HG03520 (cell line): ENCODE measurements around the gene CCL23.
"Not testable (repeated sequence)": the region's sequence is repeated elsewhere in the genome, so short reads cannot be mapped to it uniquely, and the experiment has no call there.

ENCODE experiments used
- ATAC-seq: cut with Tn5 transposase; IDR thresholded peaks from one replicate; pipeline ENCODE4 v1.9.1; 2021; ENCODE audit warnings: mild to moderate bottlenecking, moderate library complexity; ENCODE audit not compliant: unreplicated experiment

The CCL23 gene

DNA sequence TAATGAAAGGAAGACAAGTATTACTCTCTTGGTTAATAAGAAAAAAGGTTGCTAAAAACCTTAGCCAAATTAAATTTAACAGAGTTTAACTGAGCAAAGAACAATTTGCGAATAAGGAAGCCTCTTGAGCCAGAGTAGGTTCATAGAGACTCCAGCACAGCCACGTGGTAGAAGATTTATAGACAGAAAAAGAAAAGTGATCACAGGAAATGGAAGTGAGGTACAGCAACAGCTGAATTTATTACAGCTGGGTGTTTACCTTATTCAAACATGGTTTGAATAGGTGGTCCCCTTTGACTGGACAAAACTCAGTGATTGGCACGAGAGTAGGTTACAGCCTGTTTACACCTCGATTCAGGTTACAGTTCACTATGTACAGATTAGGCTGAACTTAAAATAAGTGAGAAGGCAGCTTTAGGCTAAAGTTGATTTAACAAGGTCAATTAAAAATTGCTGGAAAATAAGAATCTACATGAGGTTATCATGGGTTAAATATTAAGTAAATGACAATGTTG, 13.1 kb downstream of the CCL23 start:
- no peak for ATAC-seq

DNA sequence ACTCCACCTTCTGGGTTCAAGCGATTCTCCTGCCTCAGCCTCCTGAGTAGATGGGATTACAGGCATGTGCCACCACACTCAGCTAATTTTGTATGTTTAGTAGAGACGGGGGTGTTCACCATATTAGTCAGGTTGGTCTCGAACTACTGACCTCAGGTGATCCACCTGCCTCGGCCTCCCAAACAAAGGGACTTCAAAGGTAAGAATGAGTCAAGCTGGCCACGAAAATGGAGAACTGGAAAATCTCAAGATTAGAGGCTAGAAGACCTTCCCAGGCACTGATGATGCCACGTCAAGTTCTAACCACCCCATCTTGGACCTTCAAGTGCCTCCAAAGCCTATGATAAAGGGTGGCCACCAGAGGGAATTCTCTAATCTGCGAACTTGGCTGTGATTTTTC, 15.1 kb downstream of the CCL23 start:
- ATAC-seq: no peak

DNA sequence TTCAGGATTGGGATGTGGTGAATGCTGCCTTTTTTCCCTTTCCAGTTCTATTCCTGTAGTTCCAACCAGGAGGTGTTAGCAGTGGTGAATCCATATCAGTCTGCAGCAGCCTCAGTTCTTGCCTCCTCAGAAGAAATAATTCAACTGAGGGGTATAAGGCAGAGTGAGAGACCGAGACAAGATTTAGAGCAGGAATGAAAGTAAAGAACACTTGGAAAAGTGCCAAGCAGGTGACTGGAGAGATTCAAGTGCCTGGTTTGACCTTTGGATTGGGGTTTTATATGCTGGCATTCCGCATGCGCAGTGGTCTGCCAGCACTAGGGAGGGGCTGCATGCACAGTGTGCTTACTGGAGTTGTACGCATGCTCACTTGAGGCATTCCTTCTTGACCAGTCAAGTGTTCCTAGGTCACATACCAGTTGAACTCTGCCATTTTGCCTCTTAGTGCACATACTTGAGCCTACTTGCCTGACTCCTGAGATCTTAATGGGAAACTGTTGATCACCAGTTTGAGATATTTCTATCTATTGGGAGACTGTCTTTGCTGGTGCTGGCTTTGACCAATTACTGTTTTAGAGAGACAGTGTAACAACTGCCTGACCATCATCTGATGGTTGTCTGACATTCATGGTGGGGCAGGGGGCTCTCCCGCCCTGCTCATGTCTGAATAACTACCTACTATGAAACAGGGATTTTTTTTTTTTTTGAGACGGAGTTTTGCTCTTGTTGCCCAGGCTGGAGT, 15.7 kb downstream of the CCL23 start:
- ATAC-seq: no peak

DNA sequence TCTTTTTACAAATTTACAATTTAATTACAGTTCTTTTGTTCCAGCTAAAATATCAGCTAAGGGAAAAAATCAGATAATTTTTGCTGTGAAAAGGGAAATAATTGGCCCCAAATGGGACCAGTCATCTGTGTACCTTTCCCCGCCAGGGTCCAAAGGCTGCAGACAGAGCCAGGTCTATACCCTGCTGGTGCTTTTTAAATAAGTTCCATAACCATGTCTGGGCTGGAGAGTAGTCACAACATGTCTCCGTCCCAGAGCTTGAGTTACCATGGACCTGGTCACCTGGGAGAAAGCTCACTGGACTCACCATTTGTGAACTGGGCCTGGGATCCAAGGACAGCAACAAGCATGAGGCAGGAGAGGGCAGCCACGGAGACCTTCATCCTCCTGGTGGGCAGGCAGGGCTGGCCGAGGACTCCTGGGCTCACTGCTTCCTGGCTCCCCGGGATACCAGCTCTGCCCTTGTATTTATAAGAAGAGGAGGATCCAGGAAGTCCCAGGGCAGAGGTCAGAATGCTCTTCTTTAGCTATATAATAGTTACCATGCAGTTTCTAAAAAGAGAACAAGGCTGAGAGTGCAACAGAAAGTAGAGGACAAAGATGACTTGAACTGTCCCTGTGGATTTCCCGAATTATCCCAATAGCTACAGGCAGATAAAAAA, 16.5 kb downstream of the CCL23 start, which contains the start of gene CCL15:
TSS of gene CCL15 (minus strand) at position 444 of the 662 bp plus-strand sequence. CDS start at position 383, 61 bp downstream.
- no peak for ATAC-seq

DNA sequence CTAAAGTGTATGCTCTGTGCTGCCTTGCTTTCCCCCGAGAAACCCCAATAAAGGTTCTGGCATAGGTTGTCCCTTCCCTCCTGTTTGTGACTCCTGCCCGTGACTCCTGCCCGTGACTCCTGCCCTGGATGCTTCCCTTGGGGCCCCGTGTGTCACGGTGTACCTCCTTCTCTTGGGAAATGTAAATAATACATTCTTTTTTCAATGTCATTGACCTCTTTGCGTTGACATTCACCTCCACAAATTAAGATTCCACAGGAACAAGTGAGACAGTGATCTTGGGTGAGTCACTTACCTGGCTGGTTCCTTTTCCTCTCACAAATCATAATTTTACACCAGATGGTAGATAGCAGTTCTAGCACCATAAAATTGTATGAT, 17.1 kb downstream of the CCL23 start:
- no peak for ATAC-seq

DNA sequence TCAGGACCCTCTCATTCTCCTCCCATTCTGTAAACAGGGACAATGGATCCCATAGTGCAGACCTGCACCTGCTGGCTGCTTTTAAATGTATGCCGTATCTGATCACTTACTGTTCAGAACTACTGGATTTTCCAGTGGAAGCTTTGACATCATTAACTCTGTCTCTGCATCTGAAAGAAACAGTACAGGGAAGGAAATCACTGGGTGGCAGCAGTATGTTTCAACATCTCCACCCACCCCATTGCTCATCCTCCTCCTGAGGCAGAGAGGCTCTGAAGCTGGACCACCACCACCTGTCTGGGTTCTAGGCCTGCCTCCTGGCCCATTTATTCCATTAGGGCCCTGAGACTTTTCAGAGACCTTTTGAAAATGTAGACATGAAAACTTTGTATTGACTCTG, 19.0 kb downstream of the CCL23 start:
- ATAC-seq: no peak

DNA sequence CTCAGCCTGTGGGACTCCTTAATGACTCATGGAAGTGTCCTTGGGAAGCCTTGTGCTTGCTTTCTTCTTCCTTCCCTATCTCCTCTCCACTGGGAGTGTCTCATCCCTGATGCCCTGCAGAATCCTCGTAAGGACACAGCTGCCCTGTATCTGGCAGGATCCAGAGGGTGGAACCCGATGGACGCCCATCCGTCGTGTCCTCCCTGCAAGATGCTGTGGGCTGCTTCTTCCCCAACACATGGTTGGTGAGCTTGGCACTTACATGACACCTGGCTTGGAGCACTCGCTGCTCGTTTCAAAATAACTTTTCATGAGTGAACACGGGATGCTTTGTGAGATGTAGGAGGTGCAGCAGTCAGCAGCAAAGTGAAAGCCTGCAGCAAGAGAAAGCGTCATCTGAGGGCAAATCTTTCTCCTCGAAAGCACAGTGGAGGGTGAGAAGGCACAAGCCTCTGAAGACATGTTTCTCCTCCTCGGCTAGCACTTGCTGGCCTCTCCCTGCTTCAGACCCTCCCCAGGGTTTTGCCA, 19.7 kb downstream of the CCL23 start:
- ATAC-seq: no peak

DNA sequence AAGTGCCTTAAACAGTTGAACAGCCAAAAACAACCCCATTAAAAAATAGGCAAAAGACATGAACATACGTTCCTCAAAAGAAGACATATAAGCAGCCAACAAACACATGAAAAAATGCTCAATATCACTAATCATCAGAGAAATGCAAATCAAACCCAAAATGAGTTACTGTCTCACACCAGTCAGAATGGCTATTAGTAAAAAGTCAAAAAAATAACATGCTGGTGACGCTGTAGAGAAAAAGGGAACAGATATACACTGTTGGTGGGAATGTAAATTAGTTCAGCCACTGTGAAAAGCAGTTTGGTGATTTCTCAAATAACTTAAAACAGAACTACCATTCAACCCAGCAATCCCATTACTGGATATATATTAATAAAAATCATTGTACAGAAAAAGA, 22.4 kb downstream of the CCL23 start:
- ATAC-seq: not testable (repeated sequence)

DNA sequence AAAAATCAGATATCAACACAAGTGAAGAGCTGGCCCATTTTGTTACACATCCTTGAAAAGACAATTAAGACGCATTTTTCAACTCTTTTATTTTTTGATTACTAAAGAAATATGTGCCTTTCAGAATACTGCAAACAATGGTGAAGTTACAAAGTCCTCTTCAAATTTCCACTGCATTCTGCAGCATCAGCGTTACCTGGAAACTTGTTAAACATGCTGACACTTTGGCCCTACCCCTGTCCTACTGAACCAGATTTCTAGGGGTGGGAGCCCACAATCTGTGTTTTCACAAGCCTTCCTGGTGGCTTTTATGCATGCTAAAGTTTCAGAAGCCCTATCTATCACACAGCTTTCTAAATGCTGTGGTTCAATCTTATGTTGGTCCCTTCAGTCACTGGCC, 26.7 kb downstream of the CCL23 start:
- no peak for ATAC-seq

DNA sequence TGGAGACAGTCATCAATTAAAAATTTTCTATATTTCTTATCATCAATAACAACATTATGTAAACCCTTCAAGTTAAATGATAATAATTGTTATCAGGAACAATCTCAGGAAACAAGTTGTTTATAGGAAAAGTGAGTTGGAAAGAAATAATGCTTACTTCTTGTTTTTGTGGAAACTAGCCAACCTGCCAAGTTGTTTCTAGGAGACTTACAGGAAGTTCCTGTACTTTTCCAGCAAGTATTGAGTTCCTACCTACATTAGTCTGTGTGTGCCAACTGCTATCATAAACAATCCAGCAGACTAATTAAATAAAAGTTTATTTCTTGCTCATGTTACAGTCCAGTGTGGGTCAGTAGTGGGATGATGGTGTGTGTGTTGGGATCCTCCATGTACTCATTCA, 29.6 kb downstream of the CCL23 start:
- no peak for ATAC-seq

DNA sequence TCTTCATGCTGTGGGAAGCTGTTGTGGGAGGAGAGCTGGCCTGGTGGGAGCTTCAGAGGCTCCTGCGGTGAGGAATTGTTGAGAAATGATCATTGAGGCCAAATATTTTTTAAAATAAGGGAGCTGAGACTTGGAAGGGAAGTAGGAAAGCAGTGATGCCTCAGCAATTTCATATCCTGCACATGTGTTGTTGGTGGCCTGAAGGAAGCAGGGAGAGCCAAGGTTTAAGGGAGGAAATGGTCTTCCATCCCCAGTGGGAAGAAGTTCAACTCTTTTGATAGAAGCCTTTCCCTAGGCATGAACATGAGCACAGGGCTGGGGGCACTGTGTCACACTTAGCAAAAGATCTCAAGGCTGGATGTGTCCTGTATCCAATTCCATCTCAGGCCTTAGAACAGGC, 31.1 kb downstream of the CCL23 start, which contains the start of gene CCL14:
TSS of gene CCL14 (minus strand) at position 87 of the 400 bp plus-strand sequence. CDS start at position 7, 80 bp downstream.
- no peak for ATAC-seq

DNA sequence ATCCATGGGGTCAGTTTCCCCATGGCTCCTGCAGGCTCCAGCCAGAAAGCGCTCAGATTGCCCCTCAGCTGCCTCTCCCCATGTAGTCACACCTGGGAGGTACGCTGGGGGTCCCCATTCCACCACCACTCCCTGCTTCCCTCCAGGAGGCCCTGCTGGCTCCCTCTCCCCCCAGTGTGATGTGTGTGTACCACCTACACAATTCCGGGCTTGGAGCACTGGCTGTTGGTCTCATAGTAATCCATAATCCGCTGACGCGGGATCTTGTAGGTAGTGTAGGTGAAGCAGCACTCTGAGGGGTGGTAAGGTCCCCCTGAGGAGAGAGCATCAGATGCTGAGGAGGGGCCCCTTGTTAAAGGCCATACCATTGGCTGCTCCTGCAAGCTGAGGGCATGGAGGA, 33.6 kb downstream of the CCL23 start:
- no peak for ATAC-seq

DNA sequence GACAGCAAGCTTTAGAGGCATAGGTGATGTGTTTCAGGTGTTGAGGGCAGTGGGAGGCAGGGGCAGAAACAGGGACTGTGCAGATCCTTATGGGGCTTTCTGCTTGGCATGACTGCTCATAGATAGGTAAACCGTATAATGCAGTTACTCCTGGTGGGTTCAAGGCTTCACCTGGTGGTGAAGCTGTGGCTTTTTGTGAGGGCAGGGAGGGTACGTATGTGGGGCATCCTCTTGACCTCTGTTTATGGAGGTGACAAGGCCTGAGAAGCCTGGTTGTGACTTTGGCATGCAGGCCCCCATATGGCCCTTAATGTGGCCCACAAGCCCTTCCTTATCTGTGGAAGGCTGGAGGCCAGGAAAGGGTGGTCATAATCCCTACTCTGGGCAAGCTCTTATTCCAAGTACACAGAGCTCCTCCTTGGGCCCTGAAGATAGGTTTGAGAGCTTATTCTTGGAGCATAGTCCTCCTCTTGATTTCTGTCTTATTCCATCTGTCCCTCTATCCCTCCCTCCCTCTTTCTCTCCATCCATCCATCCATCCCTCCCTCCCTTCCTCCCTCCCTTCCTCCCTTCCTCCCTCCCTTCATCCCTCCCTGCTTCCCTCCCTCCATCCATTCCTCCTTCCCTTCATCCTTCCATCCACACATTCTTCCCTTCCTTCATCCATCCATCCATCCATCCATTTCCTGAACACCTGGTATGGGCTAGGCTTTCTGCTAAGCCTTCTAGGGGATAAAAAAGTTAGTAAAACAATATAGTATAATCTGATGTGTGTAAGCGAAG, 35.2 kb downstream of the CCL23 start:
- no peak for ATAC-seq

DNA sequence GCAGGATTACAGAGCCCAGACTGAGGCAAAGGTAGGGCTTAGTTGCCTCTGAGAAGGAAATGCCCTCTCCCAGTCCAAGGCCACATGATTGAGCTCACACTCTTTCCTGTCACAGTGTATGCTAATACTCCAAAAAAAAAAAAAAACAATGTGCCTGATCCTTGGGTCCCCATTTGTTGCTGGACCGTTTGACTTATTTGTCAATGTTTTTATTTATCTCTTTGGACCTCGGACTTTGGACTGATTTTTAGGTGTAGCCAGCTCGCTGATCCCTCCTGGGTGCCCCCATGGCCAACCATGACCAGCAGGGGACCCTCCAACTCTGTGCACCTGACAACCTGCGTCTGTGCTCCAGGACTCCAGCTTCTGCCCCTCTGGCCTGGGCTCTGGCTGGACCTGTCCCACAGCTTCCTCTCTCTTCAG, 35.9 kb downstream of the CCL23 start:
- ATAC-seq: no peak

DNA sequence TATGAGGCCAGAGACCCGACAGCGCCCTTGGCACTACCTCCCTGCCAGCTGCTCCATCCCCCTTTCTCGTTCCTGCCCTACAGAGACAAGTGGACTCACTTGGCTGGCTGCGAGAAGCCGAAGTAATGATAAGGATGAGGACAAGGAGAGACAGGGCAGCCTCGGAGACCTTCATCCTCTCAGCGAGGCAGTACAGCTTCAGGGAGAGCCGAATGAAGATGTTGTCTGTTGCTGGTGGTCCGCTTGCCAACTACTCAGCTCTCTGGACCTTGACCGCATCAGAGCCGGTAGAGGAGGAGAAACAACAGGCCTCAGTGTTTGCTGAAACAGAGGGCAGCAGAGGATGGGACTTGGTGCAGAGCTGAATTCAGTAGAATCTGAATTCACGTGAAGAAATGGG, 36.5 kb downstream of the CCL23 start, which contains the start of gene CCL16:
TSS of gene CCL16 (minus strand) at position 252 of the 400 bp plus-strand sequence. CDS start at position 175, 77 bp downstream.
- no peak for ATAC-seq

DNA sequence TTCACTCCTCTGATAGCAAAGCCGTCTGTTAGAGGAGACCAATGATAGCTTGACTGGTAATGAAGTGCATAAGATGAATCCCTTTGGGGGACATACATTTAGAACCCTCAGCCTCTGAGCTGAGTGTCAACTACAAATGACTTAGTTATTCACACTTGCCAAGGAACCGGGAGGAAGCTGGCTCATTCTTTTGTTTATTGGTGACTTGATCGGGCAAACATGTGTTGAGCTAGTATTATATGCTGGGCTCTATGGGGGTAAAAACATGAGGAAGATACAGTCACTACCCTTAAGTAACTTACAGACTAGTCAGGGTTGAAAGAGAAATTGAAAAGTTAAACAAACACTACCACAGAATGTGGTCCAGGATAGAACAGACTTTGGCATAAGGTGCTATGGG, 39.4 kb downstream of the CCL23 start:
- ATAC-seq: no peak

DNA sequence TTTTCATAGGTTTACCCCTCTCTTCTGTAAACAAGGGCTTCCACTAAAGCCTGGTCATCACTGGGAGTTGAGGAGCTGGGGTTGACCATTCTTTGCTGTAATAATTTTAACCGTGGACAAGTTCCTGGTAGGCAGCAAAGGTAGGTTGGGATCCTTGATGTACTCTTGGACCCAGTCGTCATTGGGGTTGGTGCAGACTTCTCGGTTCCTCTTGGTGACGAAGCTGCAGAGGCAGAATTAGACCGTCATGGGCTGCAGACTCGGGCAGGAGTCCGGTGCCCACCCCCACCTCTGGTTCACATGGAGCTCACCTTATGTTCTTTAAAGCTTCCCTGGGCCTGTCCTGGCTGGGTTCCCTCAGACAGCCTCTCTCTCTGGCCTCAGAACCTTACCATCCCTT, 40.3 kb downstream of the CCL23 start:
- ATAC-seq: no peak

DNA sequence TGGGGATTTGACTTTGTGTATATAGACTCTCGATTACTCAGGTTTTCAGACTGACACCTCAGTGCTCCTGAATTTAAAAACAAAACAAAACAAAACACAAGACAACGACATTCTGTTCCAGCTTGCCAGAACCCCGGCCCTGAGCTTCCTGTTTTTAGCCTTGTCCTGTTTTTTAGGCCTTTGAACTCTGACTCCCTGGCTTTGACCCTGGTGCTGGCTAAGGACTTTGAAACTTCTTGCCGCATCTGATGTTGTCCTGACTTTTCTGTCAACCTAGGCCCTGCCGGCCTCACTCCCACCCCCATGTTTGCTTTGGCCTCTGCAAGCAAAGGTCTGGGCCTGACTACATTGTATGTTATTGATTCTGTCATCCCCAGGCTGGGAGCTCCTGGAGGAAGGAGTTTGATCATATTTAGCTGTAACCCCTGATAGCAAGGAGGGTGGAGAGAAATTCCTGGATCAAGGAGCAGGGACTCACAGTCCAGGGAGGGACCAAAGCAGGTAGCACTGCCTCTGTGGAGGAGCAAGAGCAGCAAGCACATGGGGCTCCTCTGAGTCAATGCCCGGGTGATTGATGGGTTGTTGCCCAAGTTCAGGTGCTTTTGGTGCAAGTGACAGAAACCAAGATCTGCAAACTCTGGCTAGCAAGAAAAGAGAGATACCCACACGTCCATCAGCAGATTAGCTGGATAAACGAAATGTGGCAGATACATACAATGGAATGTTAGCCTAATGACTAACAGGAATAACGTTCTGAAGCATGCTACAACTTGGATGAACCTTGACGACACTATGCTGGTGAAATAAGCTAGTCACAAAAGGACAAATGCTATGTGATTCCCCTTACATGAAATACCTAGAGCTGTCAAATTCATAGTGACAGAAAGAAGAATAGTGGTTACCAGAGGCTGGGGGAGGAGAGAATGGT, 44.2 kb downstream of the CCL23 start:
- ATAC-seq: no peak

DNA sequence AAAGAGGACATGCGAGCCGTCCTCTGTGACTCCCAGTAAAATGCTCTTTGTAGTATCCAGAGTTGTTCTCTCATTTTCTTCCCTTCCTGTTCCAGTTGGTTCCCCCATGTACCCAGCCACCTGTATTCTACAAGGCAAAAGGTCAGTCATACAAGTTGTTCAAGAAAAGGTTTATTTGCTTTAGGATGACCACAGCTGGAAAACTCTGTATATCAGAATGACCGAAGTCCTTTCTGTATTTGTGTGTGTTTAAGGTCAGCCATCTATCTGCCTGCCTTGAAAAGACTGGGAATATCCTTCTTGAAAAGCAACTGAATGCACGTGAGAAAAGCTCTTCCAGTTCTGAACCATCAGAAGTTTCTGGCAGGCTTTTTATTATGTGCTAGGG, 44.8 kb downstream of the CCL23 start:
- ATAC-seq: no peak

DNA sequence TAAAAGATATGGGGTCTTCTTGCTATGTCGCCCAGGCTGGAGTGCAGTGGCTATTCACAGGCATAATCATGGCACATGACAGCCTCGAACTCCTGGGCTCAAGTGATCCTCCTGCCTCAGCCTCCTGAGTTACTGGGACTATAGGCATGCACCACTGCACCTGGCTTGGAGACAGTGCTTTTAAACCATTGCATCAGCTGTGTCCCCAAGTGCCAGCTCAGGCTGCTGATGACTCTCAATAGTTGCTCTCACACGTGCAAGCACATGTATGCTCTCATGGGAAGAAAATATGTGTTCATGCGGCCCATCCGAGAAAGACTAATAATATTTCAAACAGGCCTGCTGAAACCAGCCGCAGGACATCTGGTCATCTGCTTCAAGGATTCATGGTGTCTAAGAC, 45.2 kb downstream of the CCL23 start:
- ATAC-seq: no peak
